ENCODE measurements around the gene NRL.

DNA sequence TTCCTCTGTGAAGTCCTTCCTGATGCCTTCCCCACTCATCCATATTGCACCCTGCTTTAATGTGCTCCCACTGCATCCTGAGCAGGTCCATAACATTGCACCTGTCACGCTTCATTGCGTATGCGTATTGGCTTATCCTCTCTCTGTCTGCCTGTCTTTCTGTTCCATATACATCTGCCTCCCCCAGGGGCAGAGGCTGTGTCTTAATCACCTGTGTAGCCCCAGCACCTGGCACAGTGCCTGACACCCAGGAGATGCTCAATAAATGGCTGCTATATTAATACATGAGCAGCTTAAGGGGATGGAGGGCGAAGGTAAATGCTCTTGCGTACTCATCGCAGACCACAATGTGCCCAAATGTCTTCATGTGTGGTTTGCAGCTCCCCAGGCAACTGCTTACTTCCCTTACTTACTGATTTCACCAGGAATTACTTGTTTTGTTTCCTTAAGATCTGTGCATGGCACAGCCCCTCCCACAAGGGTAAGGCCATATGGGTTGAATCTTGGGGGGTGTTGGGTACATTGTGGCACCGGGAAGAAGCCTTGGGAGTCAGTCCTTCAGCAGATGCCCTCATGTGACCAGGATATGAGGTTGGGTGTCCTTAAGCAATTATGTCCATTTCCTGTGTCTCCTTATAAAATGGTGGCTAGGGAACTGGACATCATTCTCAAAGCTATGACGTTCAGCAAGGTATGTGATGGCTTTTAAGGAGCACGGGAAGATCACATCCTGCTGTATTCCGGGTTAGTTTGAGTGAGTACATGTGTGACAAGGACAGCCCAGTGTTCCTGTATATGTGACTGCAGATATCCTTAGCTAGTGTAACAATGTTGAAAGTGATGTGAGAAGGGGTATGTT is 44.2 kb downstream of the NRL start:
- TF ChIP-seq, protein P1, sequence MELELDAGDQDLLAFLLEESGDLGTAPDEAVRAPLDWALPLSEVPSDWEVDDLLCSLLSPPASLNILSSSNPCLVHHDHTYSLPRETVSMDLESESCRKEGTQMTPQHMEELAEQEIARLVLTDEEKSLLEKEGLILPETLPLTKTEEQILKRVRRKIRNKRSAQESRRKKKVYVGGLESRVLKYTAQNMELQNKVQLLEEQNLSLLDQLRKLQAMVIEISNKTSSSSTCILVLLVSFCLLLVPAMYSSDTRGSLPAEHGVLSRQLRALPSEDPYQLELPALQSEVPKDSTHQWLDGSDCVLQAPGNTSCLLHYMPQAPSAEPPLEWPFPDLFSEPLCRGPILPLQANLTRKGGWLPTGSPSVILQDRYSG (tag; conservative IDR thresholded peaks at IDR 0.05; ENCODE audit: low read depth), result no peak
- TF ChIP-seq CTCF (IDR thresholded peaks at IDR 0.05 in 2 of 3, conservative IDR thresholded peaks at IDR 0.05 in 1 of 3; ENCODE audit: insufficient read depth in 2 of 3, low read depth in 1 of 3, low read length in 3 of 3) (no peak), TAF1 (IDR thresholded peaks at IDR 0.05; ENCODE audit: control insufficient read depth, extremely low read depth, insufficient read depth, low read length, severe bottlenecking) (no peak), DPF2 (IDR thresholded peaks at IDR 0.05) (no peak), SMAD3 (CRISPR knock-in tag; conservative IDR thresholded peaks at IDR 0.05) (no peak)
